Prostate gland (tissue), 2 donors: ENCODE results near the gene KIAA1614.
A peak's percentile ranks its signal among the peaks of the same experiment; 100 is the strongest.

Experiments used
- CTCF ChIP-seq, 4 experiments: fragments of 200-600 bp in 2 of 4; fragments of 450-650 bp in 2 of 4; sonication (generic) in 2 of 4; IDR thresholded peaks; 1 replicate in 3 of 4; 2 replicates in 1 of 4; pipeline ENCODE4 v1.5.1; 2016 to 2019; ENCODE audit warnings: antibody characterized with exemption in 4 of 4, mild to moderate bottlenecking in 2 of 4, moderate library complexity in 2 of 4
- POLR2A ChIP-seq: fragments of 450-650 bp; IDR thresholded peaks from one replicate; pipeline ENCODE4 v1.6.1; 2016; ENCODE audit warnings: antibody characterized with exemption, mild to moderate bottlenecking

GRCh38 chr1:180881806-180882509 is 30.7 kb upstream of the KIAA1614 start:
- peak in 3 of 4 experiments; percentile 42 to 66 (median 53) for TF ChIP-seq CTCF (IDR thresholded peaks at IDR 0.05)
- TF ChIP-seq POLR2A: no peak
